Upper lobe of left lung (tissue), 4 donors: ENCODE measurements around the gene CRTC1.

ENCODE experiments used
- CTCF ChIP-seq, 6 experiments: fragments of 450-650 bp in 4 of 6; fragments of 200-600 bp in 2 of 6; sonication (generic) in 2 of 6; IDR thresholded peaks; one replicate each; pipeline ENCODE4 v1.5.1; 2016 to 2019; ENCODE audit warnings: antibody characterized with exemption in 6 of 6
- EP300 ChIP-seq, 4 donors: sonication (generic); formaldehyde crosslinking; IDR thresholded peaks; one replicate each; pipeline ENCODE4 v1.5.1; 2017; ENCODE audit warnings: antibody characterized with exemption in 4 of 4, control low read depth in 2 of 4
- POLR2A ChIP-seq, 4 donors: fragments of 450-650 bp; IDR thresholded peaks; one replicate each; pipeline ENCODE4 v1.5.1; 2016 to 2017; ENCODE audit warnings: antibody characterized with exemption in 4 of 4, mild to moderate bottlenecking in 2 of 4
- POLR2AphosphoS5 ChIP-seq, 2 donors: sonication (generic); formaldehyde crosslinking; IDR thresholded peaks; one replicate each; pipeline ENCODE4 v1.5.1; 2017; ENCODE audit warnings: antibody characterized with exemption in 2 of 2

- no peak for TF ChIP-seq CTCF (IDR thresholded peaks at IDR 0.05)
- no peak for TF ChIP-seq EP300 (IDR thresholded peaks at IDR 0.05)
- no peak for TF ChIP-seq POLR2AphosphoS5 (IDR thresholded peaks at IDR 0.05)
- TF ChIP-seq POLR2A (IDR thresholded peaks at IDR 0.05): no peak
Observed at GRCh38 chr19:18795540-18795939, 112.1 kb downstream of the CRTC1 start.
